Measurements from ENCODE around the gene CPT1A.

The CPT1A gene

GRCh38 chr11:68852628-68853027 is 10.9 kb upstream of the CPT1A start:
- no peak for DNase-seq

DNA sequence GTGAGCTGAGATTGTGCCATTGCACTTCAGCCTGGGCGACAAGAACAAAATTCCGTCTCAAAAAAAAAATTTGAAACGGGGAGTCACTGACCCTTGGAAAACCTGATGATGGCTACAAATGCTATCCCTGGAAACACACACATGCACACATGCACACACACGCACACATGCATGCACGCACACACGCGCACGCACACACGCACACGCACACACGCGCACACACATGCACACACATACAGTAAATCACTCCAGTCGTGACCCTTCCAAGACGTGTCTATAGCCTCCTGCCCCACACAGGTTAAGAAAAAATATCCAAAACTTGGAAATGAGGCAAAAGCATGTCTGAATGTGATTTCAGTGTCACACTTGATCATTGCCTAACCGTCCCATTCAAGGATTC is 6.7 kb upstream of the CPT1A start:
- no peak for DNase-seq

DNA sequence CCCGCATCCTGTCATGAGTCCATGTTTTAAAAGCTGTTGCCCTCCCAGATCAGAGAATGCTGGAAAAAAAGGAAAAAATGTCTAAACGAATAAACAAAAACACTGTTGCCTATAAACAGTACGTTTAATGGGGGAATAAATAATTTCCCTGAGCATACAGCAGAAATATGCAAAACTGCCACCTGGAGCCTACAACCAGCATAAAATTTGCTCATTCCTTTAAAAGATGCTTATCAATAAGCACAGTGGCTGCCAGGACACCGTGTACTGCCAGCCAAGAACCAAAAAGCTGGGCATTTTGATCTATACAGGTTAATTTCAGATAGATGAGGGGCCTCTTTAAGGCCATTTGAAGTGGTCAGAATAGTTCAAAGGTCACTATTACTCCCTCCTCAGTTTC is 5.7 kb upstream of the CPT1A start:
- DNase-seq, result no peak

DNA sequence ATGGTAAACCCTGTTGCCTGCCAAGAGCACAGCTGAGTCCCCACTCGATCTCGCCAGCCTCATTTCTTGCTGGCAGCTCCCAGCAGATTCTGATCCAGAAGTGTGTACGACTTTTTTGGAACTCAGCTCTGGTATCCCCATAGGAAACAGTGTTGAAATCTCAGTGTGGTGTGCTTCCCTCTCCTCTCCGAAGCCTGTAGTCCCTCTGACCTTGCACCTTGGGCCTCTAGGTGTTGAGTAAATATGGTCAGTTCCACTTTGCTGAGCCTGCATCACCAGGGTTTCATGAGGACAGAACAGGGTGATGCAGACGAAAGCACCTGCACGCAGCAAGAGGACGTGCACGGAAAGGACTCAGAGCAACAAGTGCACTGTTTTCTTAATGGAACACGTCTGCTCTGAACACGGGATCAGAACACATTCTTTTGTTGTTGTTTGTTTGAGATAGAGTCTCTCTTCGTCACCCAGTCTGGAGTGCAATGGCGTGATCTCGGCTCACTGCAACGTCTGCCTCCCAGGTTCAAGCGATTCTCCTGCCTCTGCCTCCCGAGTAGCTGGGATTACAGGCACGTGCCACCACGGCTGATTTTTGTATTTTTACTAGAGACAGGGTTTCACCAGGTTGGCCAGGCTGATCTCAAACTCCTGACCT is 3.8 kb upstream of the CPT1A start:
- no peak for DNase-seq

- DNase-seq, result no peak
Observed at GRCh38 chr11:68844801-68845200, 3.1 kb upstream of the CPT1A start.

DNA sequence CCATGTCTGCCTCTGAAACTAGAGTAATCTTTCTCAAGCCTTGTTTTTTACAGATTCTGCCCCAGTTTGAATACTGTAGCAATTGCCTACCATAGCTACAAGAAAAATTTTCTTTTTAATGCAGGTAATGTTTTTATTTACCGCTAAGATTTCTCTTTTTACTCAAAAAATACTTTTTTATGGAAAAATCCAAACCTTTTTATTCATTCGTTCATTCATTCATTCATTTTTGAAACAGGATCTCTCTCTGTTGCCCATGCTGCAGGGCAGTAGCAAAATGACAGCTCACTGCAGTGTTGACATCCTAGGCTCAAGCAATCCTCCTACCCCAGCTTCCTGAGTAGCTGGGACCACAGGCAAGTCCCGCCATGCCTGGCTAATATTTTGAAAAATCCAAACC is 2.7 kb upstream of the CPT1A start:
- DNase-seq, result no peak

DNA sequence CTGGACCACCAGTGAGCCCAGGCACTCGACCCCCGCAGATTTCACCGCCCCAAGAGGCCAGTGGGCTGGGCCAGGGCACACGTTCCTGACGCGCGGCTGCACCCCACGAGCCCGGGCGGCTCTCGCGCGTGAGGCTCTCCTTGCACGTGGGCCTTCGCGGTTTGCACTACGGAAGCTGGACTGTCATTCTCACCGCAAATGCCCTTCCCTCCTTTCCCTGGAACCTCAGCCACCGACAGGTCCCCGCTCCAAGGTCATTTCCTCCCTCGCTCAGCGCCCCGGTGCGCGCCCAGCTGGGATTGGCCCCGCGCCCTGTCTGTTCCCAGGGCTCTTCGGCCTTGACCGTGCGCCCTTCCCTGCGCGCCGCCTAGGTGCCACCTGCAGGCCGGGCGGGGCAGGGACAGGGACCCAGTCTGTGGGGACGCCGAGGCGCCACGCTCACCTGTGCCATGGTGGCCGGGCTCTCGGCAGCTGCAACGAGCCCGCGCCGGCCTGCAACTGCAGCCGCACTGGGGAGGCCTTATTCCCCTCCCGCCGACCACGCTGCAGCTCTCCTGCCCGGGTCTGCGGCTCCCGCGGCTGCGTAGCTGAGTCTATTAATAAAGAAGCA is 2.1 kb upstream of the CPT1A start:
- peak; percentile 67 to 74 for DNase-seq

GRCh38 chr11:68843052-68843561 is 1.4 kb upstream of the CPT1A start:
- DNase-seq, result peak; percentile 46

DNA sequence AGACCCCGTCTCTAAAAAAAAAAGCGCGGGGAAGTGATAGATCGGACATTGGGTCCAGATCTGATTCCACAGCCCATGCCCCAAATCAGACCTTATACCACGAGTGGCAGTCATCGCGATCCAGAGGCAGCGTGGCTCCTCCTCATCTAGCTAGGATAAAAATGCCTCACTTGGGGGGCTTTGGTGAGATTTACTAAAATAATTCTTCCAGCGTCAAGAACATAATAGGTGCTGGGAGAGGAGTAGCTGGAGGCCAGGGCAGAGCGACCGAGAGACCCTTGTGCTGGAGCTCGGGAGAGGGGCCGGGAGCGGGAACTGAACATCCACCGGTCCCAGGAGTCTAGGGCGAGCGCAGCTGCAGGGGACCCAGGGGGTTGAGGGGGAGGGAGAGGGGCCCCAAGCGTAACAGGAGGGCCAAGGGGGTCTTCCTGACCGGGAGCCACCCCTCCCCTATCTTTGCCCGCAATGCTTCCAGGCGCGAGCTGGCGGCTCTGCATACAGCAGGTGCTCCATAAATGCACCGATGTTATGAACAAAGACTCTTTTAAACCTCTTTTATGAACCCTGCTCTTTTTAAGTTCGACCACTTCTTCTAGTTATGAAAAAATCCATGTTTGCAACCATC is 823 bp upstream of the CPT1A start:
- no peak for DNase-seq

DNA sequence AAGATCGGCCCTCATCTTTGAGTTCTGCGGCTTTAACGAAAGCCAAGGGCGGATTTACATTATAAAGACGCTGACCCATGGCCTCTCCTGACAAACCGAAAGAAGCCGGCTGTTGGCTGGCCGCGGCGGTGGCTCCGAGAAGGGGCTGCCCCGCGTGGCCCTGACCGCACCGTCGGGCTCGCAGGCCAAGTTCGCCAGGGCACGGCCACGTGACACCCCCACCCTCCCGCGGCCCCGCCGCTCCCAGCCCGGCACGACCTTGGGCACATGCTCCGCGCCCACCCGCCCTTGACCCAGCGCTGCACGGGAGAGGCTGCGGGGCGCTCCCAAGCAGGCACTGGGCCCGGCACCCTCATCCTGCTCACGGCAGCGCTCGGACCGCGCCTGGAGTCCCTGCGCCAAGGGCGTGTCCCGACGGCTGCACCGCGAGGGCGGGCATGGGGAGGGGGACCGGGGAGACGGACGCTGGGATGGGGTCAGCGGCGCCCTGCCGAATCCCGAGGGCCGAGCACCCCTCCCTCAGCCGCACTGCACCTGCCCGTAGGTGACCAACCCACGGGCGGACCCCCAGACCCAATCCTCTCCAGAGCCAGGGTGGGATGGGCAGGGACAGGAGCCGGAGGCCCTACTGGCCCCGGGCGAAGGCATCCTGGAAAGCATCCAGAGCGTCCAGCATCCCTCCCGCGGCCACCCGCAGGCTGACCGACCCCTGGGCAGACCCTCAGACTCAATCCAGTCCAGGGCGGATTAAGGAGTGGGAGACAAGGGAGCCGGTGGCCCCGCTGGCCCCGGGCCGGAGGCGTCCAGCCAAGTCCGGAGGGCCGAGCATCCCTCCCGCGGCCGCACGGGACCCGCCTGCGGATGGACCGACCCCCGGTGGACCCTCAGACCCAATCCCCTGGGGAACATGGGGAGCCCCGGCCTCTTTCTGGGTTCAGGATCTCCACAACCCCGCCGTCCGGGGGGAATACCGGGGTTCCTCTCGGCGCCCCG is 759 bp downstream of the CPT1A start:
- no peak for DNase-seq

DNA sequence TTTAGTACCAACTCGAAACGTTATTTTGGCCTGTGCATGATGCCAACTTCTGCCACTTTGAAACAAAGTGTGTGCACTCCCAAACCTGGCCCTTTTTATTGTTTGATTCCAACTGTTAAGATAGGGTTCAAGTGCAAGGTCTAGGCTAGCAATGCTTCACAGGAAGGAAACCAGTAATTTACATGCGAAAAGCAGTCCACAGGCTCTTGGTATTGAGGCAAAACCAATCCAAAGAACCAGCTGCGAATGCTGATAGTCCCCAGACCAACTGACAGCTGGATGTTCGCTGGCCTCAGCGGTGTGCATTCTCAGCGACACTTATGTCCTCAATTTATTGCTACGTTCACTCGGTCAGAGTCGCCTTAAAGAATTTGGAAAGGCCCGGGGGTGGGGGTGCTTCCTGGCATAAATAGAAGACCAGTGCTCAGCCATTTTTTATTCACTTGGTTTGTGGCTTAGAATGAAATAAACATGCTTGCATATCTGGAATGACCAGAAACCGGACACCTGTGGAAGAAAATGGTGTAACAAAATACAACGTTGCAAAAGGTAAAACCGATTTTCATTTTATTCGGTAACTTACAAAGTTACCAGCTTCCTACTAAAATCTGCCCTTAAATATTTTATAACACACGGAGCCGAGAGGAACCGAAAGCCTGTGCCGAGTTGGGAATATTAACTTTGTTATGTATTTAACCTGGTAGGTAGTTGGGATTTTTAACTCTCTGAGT is 1.6 kb downstream of the CPT1A start:
- no peak for DNase-seq

GRCh38 chr11:68839054-68839865 is 2.5 kb downstream of the CPT1A start:
- peak; percentile 89 to 91 for DNase-seq

DNA sequence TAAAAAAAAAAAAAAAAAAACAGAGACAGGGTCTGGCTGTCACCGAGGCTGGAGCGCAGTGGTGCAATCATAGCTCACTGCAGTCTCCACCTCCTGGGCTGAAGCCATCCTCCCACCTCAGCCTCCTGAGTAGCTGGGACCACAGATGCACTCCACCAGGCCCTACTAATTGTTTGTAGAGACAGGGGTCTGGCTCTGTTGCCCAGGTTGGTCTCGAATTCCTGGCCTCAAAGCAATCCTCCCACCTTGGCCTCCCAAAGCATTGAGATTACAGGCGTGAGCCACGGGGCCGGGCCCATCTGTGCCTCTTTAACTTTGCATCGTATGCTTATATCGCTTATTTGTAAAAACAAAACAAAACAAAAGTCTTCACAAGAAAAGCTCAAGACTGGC is 3.1 kb downstream of the CPT1A start:
- DNase-seq, result no peak

- no peak for DNase-seq
Observed at GRCh38 chr11:68837583-68838571, 3.8 kb downstream of the CPT1A start.

DNA sequence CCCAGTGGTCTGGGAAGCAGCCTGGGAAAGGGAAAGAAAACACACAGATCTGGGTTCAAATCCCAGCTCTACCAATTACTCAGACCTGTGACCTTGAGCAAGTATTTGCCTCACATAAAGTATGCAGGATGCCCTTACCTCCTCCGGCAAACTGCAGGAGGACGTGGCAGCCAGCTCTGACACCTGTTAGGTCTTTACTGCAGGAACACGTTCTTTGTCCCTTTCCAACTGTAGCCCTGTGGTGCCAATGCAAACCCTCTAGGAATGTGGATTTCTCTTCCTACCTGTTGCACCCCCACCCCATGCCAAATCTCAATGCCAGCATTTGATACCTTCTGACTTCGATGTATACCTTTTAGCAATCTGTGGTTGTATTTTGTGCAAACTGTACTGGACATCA is 6.0 kb downstream of the CPT1A start:
- DNase-seq, result no peak

DNA sequence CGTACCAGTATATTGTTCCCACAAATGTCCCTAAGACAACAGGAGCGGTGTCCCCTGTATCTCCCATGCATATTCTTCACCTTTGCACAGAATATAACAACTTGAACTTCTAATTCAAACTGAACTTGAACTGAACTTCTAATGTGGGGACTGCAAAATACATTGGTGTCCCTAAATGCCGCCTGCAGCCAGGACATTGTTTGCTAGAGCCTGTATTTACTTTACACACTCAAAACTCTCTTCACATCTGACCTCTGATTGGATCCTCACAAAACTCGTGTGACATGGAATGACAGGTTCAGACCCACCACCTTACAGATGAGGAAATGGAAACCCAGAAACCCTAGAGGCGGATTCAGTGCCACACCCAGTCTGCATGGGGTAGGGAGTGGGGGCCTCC is 6.4 kb downstream of the CPT1A start:
- DNase-seq, result no peak

DNA sequence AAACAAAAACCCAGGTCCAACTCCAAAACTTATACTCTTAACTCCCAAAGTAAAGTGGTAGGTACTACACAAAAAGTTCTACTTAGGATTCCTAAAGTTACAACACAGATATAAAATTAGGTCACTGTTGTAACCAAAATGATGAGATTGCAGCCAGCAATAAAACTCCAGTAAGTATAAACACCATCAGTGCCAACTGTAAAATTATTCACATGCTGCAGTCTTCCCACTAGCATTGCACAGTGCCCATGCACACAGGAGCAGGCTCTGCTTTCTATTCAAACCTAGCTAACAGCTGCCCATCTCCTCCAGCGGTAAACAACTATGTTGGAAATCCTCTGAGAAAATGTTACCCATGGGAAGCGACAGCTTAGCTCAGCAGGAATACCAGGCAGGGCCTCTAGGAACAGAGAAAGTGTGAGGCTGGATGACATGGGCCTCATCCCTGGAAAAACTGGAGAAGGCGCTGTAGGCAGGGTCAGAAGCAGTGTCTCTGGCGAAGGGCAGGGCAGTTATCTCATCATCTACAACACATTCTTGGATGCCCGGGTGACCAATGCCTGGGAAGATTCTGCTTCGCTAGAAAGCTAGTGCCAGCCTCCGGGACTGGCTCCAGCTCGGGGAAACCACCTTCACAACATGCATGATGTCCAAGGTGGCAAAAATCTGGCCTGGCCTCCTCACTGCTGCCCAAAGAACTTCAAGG is 9.1 kb downstream of the CPT1A start:
- no peak for DNase-seq

DNA sequence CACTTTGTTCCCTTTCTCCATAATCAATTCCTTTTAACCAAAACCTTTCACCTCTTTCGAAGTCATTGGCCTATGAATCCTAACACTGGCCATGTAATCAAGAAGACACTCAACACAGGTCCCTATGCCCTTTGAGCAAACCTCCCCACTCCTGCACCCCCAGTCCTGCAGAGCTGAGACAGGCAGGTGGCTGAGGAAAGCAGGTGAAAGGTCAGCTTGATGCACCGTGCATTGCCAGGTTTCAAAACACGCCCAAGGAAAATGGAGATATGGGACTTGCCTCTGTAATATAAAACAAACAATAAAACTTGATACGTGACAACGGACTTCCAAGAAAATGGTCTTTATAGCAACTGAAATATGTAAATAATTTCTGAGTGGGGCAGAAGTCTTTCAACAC is 10.6 kb downstream of the CPT1A start:
- DNase-seq, result no peak

- no peak for DNase-seq
Observed at GRCh38 chr11:68829581-68829980, 12.1 kb downstream of the CPT1A start.

GRCh38 chr11:68828957-68829356 is 12.8 kb downstream of the CPT1A start:
- no peak for DNase-seq
